H1 (cell line): Measurements from ENCODE around the gene ELL2.

Experiments
- GABPA ChIP-seq: IDR thresholded peaks from 2 replicates; pipeline ENCODE4 v1.6.1; 2011; ENCODE audit warnings: mild to moderate bottlenecking, low read length, moderate library complexity, borderline replicate concordance; ENCODE audit not compliant: insufficient read depth
- JUND ChIP-seq: IDR thresholded peaks from 2 replicates; pipeline ENCODE4 v1.6.1; 2011; ENCODE audit warnings: mild to moderate bottlenecking, improper control_type of control experiment, low read length
- POLR2AphosphoS5 ChIP-seq: IDR thresholded peaks from 2 replicates; pipeline ENCODE4 v1.6.1; 2011; ENCODE audit warnings: low read depth, low read length
- RAD21 ChIP-seq, 2 experiments: IDR thresholded peaks in 1 of 2; conservative IDR thresholded peaks in 1 of 2; 2 replicates each; pipeline ENCODE4 v1.6.1; 2011; ENCODE audit warnings: low read depth in 2 of 2, low read length in 2 of 2, improper control_type of control experiment in 1 of 2, inconsistent platforms in 1 of 2, mild to moderate bottlenecking in 1 of 2, moderate library complexity in 1 of 2
- RBBP5 ChIP-seq: IDR thresholded peaks from 2 replicates; pipeline ENCODE4 v1.7.1; 2012; ENCODE audit warnings: low read depth, mild to moderate bottlenecking, inconsistent platforms, low read length, moderate library complexity, borderline replicate concordance
- SAP30 ChIP-seq: fragments of 300-600 bp; sonication (generic); IDR thresholded peaks from 2 replicates; pipeline ENCODE4 v1.7.1; 2012; ENCODE audit warnings: low read length, moderate library complexity, mild to moderate bottlenecking, inconsistent platforms; ENCODE audit not compliant: insufficient read depth, insufficient replicate concordance
- SP1 ChIP-seq: IDR thresholded peaks from 2 replicates; pipeline ENCODE4 v1.6.1; 2011; ENCODE audit warnings: low read depth, low read length
- TF ChIP-seq, protein P1 (sequence below), 3 experiments: IDR thresholded peaks; 1 replicate in 2 of 3; 2 replicates in 1 of 3; pipeline versions ENCODE4 v1.5.1 to v1.6.1; 2011; ENCODE audit warnings: low read length in 3 of 3, mild to moderate bottlenecking in 3 of 3, inconsistent platforms in 2 of 3, low read depth in 1 of 3, moderate library complexity in 1 of 3; ENCODE audit not compliant: insufficient read depth in 1 of 3; ENCODE audit errors: control extremely low read depth in 1 of 3

DNA sequence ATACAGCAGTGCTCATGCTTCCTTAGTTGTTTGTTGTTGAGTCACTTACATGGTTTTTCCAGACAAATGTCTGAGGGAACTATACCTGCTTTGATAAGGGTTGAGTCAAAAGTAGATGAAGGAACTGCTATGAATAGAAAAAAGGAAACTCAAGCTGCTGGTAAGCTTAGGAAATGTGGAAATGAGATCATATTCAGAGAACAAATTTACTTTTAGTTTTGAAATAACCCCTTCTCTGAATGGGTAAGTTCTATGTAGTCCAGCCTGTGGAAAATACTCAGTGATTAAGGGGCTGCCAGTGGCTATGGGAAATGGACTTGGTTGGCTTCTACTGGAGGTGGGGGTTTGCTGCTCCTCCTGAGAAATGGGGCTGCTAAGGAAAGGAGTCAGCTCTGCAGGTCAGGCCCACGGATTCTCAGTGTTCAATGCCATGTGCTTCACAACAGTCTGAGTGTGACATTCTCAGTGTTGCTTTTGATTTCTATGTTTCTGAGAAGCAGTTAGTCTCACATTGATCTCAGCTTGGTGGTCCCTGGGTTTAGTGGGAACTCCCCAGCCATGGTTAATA, 91.5 kb downstream of the ELL2 start:
- TF ChIP-seq, protein P1, sequence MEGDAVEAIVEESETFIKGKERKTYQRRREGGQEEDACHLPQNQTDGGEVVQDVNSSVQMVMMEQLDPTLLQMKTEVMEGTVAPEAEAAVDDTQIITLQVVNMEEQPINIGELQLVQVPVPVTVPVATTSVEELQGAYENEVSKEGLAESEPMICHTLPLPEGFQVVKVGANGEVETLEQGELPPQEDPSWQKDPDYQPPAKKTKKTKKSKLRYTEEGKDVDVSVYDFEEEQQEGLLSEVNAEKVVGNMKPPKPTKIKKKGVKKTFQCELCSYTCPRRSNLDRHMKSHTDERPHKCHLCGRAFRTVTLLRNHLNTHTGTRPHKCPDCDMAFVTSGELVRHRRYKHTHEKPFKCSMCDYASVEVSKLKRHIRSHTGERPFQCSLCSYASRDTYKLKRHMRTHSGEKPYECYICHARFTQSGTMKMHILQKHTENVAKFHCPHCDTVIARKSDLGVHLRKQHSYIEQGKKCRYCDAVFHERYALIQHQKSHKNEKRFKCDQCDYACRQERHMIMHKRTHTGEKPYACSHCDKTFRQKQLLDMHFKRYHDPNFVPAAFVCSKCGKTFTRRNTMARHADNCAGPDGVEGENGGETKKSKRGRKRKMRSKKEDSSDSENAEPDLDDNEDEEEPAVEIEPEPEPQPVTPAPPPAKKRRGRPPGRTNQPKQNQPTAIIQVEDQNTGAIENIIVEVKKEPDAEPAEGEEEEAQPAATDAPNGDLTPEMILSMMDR (IDR thresholded peaks at IDR 0.05; ENCODE audit: control extremely low read depth in 1 of 3, insufficient read depth in 1 of 3, low read depth in 1 of 3, low read length in 3 of 3) = no peak
- TF ChIP-seq RAD21 (IDR thresholded peaks at IDR 0.05 in 1 of 2, conservative IDR thresholded peaks at IDR 0.05 in 1 of 2; ENCODE audit: low read depth in 2 of 2, low read length in 2 of 2) = no peak
- no peak for TF ChIP-seq GABPA
- no peak for TF ChIP-seq SP1
- no peak for TF ChIP-seq JUND
- no peak for TF ChIP-seq POLR2AphosphoS5
- no peak for TF ChIP-seq RBBP5
- no peak for TF ChIP-seq SAP30
